Activated naive CD8-positive, alpha-beta T cell treated with anti-CD3 and anti-CD28 coated beads, Interleukin-2, amount 50 U/mL, for 24 hours (primary cell): ENCODE results near the gene UNC93A.
"Not testable (repeated sequence)": the region's sequence is repeated elsewhere in the genome, so short reads cannot be mapped to it uniquely, and the experiment has no call there.

Source experiments
- ATAC-seq: fragments of 150-1000 bp; cut with Tn5 transposase; one replicate; pipeline ENCODE4 v1.10.0; 2021
- DNase-seq: peaks from one replicate; pipeline ENCODE4 v3.0.0; 2021
- H3K27ac Mint-ChIP-seq: one replicate; pipeline ENCODE4 v1.8.0; 2021; ENCODE audit warnings: mild to moderate bottlenecking, mixed read lengths
- H3K27me3 Mint-ChIP-seq: one replicate; pipeline ENCODE4 v1.8.0; 2021; ENCODE audit warnings: mixed read lengths
- H3K36me3 Mint-ChIP-seq: one replicate; pipeline ENCODE4 v1.8.0; 2021; ENCODE audit warnings: low read depth, mixed read lengths
- H3K4me1 Mint-ChIP-seq: one replicate; pipeline ENCODE4 v1.8.0; 2021; ENCODE audit warnings: mixed read lengths
- H3K4me3 Mint-ChIP-seq: one replicate; pipeline ENCODE4 v1.8.0; 2021; ENCODE audit warnings: mild to moderate bottlenecking, moderate library complexity, mixed read lengths
- H3K9me3 Mint-ChIP-seq: one replicate; pipeline ENCODE4 v1.8.0; 2021; ENCODE audit warnings: mixed read lengths

UNC93A gene

DNA sequence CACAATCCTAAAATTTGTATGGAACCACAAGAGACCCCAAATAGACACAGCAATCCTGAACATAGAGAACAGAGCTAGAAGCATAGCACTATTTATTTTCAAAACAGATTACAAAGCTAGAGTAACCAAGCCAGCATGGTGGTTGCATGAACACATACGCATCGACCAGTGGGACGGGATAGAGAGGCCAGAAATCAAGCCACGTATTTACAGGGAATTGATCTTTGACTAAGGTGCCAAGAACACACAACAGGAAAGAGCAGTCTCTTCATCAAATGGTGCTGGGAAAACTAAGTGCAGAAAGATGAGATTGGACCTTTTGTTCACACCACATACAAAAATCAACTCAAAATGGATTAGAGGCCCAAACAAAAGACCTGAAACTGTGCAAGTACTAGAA, 54.8 kb downstream of the UNC93A start:
- peaks cover 2% of the 10 kb centered on the region for H3K36me3 Mint-ChIP-seq
- H3K4me3 Mint-ChIP-seq, result no peak overlapping the region
- DNase-seq (no peak), ATAC-seq (no peak)
- no peaks in the 10 kb centered on the region for H3K9me3 Mint-ChIP-seq
- H3K4me1 Mint-ChIP-seq, result peaks cover 14% of the 10 kb centered on the region
- H3K27ac Mint-ChIP-seq, result no peak overlapping the region
- H3K27me3 Mint-ChIP-seq, result peaks cover 25% of the 10 kb centered on the region

DNA sequence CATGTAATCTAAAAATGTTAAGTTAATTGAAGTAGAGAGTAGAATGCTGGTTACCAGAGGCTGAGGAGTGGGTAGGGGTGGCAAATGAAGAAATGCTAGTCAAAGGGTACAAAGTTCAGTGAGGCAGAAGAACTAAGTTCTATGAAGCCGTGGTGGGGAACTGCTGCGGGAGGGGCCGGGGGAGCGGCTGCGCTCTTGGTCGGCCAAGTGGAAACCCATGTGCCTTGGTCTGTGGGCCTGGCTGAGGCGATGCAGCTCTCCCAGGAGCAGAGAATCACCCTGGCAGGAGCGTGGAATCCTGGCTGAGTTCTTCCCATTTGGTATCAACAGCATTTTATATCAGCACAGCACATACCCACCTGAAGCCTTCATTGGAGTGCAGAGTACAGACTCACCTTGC, 56.1 kb downstream of the UNC93A start:
- DNase-seq (no peak), ATAC-seq (no peak)
- Mint-ChIP-seq H3K27ac (no peak overlapping the region), H3K9me3 (no peaks in the 10 kb centered on the region), H3K27me3 (peaks cover 25% of the 10 kb centered on the region), H3K4me1 (peaks cover 24% of the 10 kb centered on the region), H3K36me3 (peaks cover 2% of the 10 kb centered on the region), H3K4me3 (no peak overlapping the region)

DNA sequence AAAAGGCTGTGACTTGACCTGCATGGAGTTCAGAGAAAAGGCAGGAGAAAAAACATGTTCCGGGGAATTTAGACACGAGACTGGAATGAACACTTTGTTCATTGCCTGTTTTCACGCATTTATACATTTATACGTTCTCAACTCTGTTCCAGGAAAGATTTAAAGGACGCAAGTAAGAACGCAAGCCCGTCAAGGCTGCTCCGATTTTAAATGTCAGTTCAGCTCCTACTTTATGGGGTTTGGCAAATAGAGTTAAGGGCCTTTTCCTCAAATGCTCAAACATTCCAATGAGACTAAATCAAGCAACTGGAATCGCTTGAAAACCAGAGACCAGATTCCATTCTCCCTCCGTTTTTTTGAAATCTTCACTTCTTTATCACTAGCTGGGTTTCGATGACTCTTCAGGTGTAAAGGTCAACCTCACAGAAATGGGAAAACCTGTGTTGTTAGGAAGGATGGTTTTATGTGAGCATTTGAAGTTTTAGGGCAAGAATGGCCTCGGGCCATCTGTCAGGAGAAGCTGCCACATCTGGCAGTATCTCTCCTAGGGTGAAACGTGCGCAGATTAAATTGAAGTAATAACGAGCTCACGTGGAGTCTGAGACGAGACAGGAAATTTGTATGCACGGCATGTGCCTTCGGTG, 58.6 kb downstream of the UNC93A start:
- Mint-ChIP-seq H3K27me3 (peaks cover 29% of the 10 kb centered on the region), H3K4me1 (peaks cover 24% of the 10 kb centered on the region), H3K27ac (peak overlapping the region; percentile 81), H3K36me3 (no peaks in the 10 kb centered on the region), H3K9me3 (no peaks in the 10 kb centered on the region), H3K4me3 (peak overlapping the region; percentile 76)
- DNase-seq (no peak), ATAC-seq (no peak)

DNA sequence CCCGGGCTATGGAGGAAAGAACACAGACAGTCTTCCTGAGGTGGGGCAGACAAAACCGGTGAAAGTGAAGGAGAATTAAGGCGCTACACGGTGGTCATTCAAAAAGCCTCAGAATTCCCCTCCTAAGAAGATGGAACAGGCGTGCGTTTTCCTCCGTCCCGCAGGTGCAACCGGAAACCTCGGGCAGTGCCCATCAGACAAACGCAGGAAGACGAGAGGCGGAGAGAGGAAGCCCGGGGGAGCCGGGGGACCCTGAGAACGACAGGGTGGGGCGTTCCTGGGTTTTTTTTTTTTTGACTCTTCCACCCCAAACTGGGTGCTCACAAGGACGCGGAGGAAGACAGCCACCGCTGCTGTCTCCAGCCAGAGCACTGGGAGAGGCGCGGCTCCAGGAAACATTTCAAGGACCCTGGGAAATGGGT, 59.2 kb downstream of the UNC93A start:
- peak overlapping the region; percentile 76 for H3K4me3 Mint-ChIP-seq
- H3K27ac Mint-ChIP-seq, result peak overlapping the region; percentile 81
- H3K27me3 Mint-ChIP-seq, result peaks cover 29% of the 10 kb centered on the region
- peak; percentile 13 for DNase-seq
- H3K4me1 Mint-ChIP-seq, result peaks cover 24% of the 10 kb centered on the region
- no peaks in the 10 kb centered on the region for H3K9me3 Mint-ChIP-seq
- no peak for ATAC-seq
- H3K36me3 Mint-ChIP-seq, result no peaks in the 10 kb centered on the region

DNA sequence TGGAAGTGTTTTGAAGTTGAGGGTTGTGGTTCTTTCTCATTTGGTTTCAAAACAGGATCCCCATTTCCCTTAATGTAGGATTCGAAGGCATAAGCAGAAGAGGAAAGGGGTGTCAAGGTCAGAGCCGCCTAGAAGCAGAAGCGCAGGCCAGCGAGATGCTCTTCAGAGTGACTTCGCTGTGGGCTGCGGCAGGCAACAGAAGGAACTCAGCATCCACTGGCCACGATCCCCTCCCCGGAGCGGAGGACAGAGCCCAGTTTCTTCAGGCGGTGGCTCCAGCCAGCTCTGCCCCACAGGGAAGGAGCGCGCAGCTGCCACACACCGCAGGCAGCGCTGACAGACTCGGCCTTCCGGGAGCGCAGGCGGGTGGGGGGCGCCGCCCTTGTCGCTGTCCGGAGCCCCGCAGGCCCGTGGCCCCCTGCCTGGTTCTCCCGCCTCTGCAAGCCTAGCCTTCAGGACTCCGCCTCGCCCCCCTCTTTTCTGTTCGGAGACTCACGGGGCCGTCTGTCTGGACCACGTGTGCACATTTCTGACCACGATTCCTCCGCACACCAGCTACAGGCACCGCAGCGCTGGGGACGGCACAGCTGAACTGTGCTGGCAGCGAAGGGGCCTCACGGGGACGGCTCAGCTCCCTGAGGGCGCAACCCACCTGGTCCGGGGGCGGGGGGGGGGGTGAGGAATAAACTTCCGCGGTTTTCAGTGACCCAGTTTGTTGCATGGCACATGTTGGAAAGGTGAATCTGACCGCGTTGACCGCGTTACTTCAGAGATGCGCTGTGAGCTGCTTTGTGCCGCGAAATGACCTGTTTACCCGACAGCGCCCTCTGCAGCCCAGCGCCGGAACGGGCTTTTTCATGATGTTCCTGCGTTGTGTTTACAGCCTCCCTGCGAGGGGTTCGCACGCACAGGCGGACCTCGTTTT, 59.9 kb downstream of the UNC93A start:
- Mint-ChIP-seq H3K27ac (peak overlapping the region; percentile 82), H3K4me1 (peaks cover 24% of the 10 kb centered on the region), H3K27me3 (peaks cover 27% of the 10 kb centered on the region), H3K36me3 (no peaks in the 10 kb centered on the region), H3K4me3 (peak overlapping the region; percentile 76), H3K9me3 (no peaks in the 10 kb centered on the region)
- ATAC-seq (peak; percentile 85), DNase-seq (peak; percentile 89)

DNA sequence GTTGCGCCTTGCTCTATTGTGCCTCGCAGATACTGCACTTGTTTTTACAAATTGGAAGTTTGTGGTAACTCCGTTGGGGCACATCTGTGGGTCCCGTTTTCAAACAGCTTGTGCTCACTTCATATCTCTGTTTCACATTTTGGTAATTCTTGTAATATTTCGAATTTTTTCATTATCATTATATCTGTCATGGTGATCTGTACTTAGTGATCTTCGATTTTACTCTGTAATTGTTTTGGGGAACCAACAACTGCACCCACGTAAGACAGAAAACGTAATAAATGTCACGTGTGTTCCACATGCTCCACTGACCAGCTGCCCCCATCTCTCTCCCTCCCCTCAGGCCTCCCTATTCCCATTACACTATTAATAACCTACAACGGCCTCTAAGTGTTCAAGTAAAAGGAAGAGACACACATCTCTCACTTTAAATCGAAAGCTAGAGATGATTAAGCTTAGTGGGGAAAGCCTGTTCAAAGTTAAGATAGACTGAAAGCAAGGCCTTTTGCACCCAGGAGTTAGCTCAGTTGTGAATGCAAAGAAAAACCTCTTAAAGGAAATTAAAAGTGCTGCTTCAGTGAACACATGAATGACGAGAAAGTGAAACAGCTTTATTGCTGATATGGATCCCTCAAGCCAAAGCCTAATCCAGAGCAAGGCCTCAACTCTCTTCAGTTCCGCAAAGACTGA, 60.7 kb downstream of the UNC93A start:
- Mint-ChIP-seq H3K9me3 (no peaks in the 10 kb centered on the region), H3K27ac (peak overlapping the region; percentile 82), H3K36me3 (no peaks in the 10 kb centered on the region), H3K4me1 (peaks cover 24% of the 10 kb centered on the region), H3K27me3 (peaks cover 27% of the 10 kb centered on the region), H3K4me3 (peak overlapping the region; percentile 76)
- ATAC-seq (no peak), DNase-seq (no peak)

DNA sequence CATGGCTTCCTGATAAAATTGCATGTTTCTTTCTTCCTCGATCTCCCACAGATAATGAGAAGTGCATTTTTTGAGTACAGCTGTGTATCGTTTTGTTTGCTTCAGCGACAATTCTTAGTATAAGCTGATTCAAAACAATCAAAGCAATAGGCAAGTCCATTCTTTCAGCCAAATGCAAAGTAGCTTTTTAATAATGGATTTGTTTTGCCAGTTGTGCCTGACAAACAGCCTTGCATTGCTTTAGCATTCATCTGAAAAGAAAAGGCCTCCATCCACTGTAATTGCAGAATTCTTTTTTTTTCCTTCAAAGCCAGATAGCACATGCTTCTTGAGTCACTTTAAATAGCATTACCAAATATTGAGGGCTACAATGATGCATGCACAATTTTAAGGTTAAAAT, 65.8 kb downstream of the UNC93A start:
- H3K27me3 Mint-ChIP-seq, result peaks cover 10% of the 10 kb centered on the region
- H3K4me1 Mint-ChIP-seq, result peaks cover 1% of the 10 kb centered on the region
- no peak overlapping the region for H3K27ac Mint-ChIP-seq
- DNase-seq (no peak), ATAC-seq (no peak)
- H3K4me3 Mint-ChIP-seq, result no peak overlapping the region
- H3K36me3 Mint-ChIP-seq, result no peaks in the 10 kb centered on the region
- no peaks in the 10 kb centered on the region for H3K9me3 Mint-ChIP-seq

DNA sequence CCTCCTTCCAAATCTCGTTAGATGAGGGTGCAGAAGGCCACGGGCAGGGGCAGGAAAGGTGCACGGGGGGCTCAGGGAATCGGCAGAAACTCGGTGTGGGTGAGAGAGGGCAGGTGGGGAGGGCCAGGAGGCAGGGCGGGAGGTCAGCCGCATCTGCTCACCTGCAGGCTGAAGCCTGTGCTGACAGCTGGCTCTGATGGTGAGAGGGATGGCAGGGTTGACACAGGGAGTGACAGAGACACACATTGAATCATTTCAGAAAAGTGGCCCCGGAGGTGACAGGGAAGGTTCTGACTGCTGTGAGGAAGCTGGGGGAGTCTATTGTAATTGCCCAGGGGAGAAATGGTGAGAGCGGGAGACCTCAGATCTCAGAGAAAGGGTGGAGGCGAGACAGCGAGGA, 67.3 kb downstream of the UNC93A start:
- H3K9me3 Mint-ChIP-seq, H3K4me1 Mint-ChIP-seq, H3K27ac Mint-ChIP-seq, H3K4me3 Mint-ChIP-seq, DNase-seq, ATAC-seq, H3K36me3 Mint-ChIP-seq, H3K27me3 Mint-ChIP-seq: not testable (repeated sequence)

DNA sequence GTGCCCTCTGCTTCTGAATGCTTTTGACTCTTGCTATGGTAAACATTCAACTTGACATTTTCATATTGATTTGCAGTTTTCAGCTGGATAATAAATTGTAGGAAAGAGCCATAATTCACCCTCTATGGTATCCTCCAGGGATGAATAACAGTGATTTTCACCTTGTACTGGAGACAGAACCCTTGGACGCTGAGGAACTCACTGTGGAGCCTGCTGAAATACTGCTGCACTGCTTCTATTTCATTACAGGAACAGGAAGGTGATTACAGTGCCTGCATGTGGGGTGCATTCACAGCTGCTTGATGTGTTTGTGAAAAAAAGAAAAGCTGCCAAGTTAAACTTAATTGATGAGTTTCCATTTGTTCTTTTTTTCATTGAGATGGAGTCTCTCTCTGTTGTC, 70.1 kb downstream of the UNC93A start:
- H3K27ac Mint-ChIP-seq, H3K4me3 Mint-ChIP-seq, H3K4me1 Mint-ChIP-seq, H3K9me3 Mint-ChIP-seq, H3K27me3 Mint-ChIP-seq, DNase-seq, ATAC-seq, H3K36me3 Mint-ChIP-seq: not testable (repeated sequence)
